DND-41 (cell line): ENCODE results near the gene SREBF2.
"Not testable (repeated sequence)": the region's sequence is repeated elsewhere in the genome, so short reads cannot be mapped to it uniquely, and the experiment has no call there.

Experiments used
- ATAC-seq: fragments of 200-7000 bp; cut with Tn5 transposase; 3 replicates; pipeline ENCODE4 v1.9.1; 2021; ENCODE audit warnings: low read depth; ENCODE audit not compliant: insufficient read depth
- DNase-seq: peaks from one replicate; pipeline ENCODE4 v3.0.0-alpha.2; 2020
- H2AFZ ChIP-seq: 2 replicates; pipeline ENCODE4 v1.6.0; 2012; ENCODE audit warnings: low read depth, low read length
- H3K27ac ChIP-seq: 2 replicates; pipeline ENCODE4 v1.5.1; 2012; ENCODE audit warnings: low read length, inconsistent platforms
- H3K27me3 ChIP-seq: fragments of 200-600 bp; sonication (generic); 2 replicates; pipeline ENCODE4 v1.6.0; 2012; ENCODE audit warnings: low read length, mild to moderate bottlenecking, inconsistent platforms; ENCODE audit not compliant: insufficient read depth, poor library complexity
- H3K36me3 ChIP-seq: 2 replicates; pipeline ENCODE4 v1.5.1; 2012; ENCODE audit warnings: low read length, inconsistent platforms; ENCODE audit not compliant: insufficient read depth
- H3K4me1 ChIP-seq: 2 replicates; pipeline ENCODE4 v1.5.1; 2012; ENCODE audit warnings: mild to moderate bottlenecking, low read length; ENCODE audit not compliant: insufficient read depth
- H3K4me2 ChIP-seq: 2 replicates; pipeline ENCODE4 v1.6.0; 2012; ENCODE audit warnings: mild to moderate bottlenecking, moderate library complexity, low read length, inconsistent platforms; ENCODE audit not compliant: insufficient read depth
- H3K4me3 ChIP-seq, 2 experiments: fragments of 200-600 bp in 1 of 2; shearing (Covaris generic) in 1 of 2; 2 replicates each; pipeline ENCODE4 v1.5.1; 2012 to 2016; ENCODE audit warnings: inconsistent platforms in 2 of 2, low read length in 2 of 2, mild to moderate bottlenecking in 2 of 2, low read depth in 1 of 2, moderate library complexity in 1 of 2
- H3K79me2 ChIP-seq: 2 replicates; pipeline ENCODE4 v1.6.0; 2012; ENCODE audit warnings: low read length, inconsistent platforms; ENCODE audit not compliant: insufficient read depth
- H3K9ac ChIP-seq: 2 replicates; pipeline ENCODE4 v1.6.0; 2012; ENCODE audit warnings: low read depth, mild to moderate bottlenecking, inconsistent platforms, low read length, moderate library complexity
- H3K9me3 ChIP-seq: 2 replicates; pipeline ENCODE4 v1.5.1; 2012; ENCODE audit warnings: low read length, moderate library complexity, mild to moderate bottlenecking, inconsistent platforms; ENCODE audit not compliant: insufficient read depth, severe bottlenecking
- H4K20me1 ChIP-seq: 2 replicates; pipeline ENCODE4 v1.6.0; 2012; ENCODE audit warnings: low read length; ENCODE audit not compliant: insufficient read depth
- EZH2 ChIP-seq: IDR thresholded peaks from 3 replicates; pipeline ENCODE4 v1.6.1; 2012; ENCODE audit warnings: borderline replicate concordance, low read depth, mild to moderate bottlenecking, moderate library complexity, low read length, inconsistent platforms; ENCODE audit not compliant: severe bottlenecking
- TF ChIP-seq, protein P1 (sequence below): IDR thresholded peaks from 2 replicates; pipeline ENCODE4 v1.5.1; 2012; ENCODE audit warnings: borderline replicate concordance, low read length, moderate library complexity, mild to moderate bottlenecking; ENCODE audit not compliant: poor library complexity, severe bottlenecking; ENCODE audit errors: extremely low read depth

SREBF2 gene

GRCh38 chr22:41946629-41947423 lies 113.9 kb downstream of the SREBF2 start, which contains the start of gene CENPM:
TSS of gene CENPM (minus strand) at chr22:41947152. CDS start at chr22:41947076, 76 bp downstream.
- Histone ChIP-seq H3K27ac (peak within 1 kb of the TSS; percentile 97), H2AFZ (peak within 1 kb of the TSS; percentile 78), H3K27me3 (no peaks in the 10 kb centered on the region), H3K4me3 (peak within 1 kb of the TSS; percentile 82 to 88), H3K9me3 (no peaks in the 10 kb centered on the region), H3K36me3 (peaks cover 36% of the 10 kb centered on the region), H4K20me1 (peaks cover 18% of the 10 kb centered on the region), H3K79me2 (peaks cover 59% of the 10 kb centered on the region), H3K9ac (peak within 1 kb of the TSS; percentile 92), H3K4me2 (peak within 1 kb of the TSS; percentile 99), H3K4me1 (peaks cover 63% of the 10 kb centered on the region)
- ATAC-seq = peak; percentile 94
- DNase-seq = peak; percentile 97
- TF ChIP-seq EZH2 = no peak
- TF ChIP-seq, protein P1, sequence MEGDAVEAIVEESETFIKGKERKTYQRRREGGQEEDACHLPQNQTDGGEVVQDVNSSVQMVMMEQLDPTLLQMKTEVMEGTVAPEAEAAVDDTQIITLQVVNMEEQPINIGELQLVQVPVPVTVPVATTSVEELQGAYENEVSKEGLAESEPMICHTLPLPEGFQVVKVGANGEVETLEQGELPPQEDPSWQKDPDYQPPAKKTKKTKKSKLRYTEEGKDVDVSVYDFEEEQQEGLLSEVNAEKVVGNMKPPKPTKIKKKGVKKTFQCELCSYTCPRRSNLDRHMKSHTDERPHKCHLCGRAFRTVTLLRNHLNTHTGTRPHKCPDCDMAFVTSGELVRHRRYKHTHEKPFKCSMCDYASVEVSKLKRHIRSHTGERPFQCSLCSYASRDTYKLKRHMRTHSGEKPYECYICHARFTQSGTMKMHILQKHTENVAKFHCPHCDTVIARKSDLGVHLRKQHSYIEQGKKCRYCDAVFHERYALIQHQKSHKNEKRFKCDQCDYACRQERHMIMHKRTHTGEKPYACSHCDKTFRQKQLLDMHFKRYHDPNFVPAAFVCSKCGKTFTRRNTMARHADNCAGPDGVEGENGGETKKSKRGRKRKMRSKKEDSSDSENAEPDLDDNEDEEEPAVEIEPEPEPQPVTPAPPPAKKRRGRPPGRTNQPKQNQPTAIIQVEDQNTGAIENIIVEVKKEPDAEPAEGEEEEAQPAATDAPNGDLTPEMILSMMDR = no peak

DNA sequence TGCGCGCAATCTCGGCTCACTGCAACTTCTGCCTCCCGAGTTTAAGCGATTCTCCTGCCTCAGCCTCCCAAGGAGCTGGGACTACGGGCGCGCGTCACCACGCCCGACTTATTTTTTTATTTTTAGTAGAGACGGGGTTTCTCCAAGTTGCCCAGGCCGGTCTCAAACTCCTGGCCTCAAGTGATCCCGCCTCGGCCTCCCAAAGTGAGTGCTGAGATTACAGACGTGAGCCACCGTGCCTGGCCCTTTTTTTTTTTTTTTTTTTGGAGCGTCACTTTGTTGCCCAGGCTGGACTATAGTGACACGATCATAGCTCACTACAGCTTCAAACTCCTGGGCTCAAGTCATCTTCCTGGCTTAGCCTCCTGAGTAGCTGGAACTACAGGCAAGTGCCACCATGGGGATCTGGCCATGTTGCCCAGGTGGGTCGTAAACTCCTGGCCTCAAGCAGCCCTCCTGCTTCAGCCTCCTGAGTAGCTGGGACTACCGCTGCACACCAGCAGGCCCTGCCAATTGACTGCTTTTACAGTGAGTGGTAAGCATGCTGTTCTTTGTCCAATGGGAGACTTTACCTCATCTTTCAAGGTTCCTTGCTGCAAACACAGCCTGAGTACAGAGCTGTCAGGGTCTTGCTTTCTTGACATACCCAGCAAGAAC lies 114.6 kb downstream of the SREBF2 start:
- H3K4me1 ChIP-seq = peaks cover 60% of the 10 kb centered on the region
- H3K4me3 ChIP-seq = peak overlapping the region; percentile 82 to 88; a peak in 3 of 4 replicates
- ATAC-seq = no peak
- no peaks in the 10 kb centered on the region for H3K27me3 ChIP-seq
- H3K27ac ChIP-seq = peak overlapping the region; percentile 97
- peaks cover 55% of the 10 kb centered on the region for H3K79me2 ChIP-seq
- peak overlapping the region; percentile 92 for H3K9ac ChIP-seq
- H2AFZ ChIP-seq = peak overlapping the region; percentile 78
- TF ChIP-seq, protein P1 = peak; percentile 11
- TF ChIP-seq EZH2 = no peak
- peak overlapping the region; percentile 99 for H3K4me2 ChIP-seq
- H3K36me3 ChIP-seq = peaks cover 33% of the 10 kb centered on the region
- no peaks in the 10 kb centered on the region for H3K9me3 ChIP-seq
- peak; percentile 39 for DNase-seq
- peaks cover 16% of the 10 kb centered on the region; the same call in 1 of the 2 replicates for H4K20me1 ChIP-seq

DNA sequence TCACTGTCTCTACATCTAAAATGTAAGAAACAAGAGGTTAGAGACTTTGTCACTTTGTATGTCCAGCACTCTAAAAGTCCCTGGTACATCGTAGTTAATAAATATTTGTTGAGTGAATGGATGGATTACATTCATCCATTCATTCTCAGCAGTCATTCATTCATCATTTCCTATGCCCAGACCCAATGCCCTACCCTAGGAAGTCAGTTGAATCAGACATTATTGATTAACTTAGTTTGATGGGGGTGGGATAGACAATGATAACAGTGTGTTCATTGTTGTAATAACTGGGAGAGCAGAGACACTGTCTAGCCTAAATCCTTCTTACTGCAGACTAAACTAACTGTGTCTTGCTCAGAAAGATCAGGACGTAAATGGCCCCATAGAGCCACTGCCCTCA lies 115.2 kb downstream of the SREBF2 start:
- peak overlapping the region; percentile 97 for H3K27ac ChIP-seq
- DNase-seq (no peak), ATAC-seq (no peak)
- H3K4me3 ChIP-seq = peak overlapping the region; percentile 82 to 88; a peak in 3 of 4 replicates
- H3K9me3 ChIP-seq = no peaks in the 10 kb centered on the region
- peak overlapping the region; percentile 78; the same call in 1 of the 2 replicates for H2AFZ ChIP-seq
- TF ChIP-seq, protein P1 = no peak
- no peak for TF ChIP-seq EZH2
- H3K4me1 ChIP-seq = peaks cover 55% of the 10 kb centered on the region
- peaks cover 12% of the 10 kb centered on the region; the same call in 1 of the 2 replicates for H4K20me1 ChIP-seq
- no peaks in the 10 kb centered on the region for H3K27me3 ChIP-seq
- H3K79me2 ChIP-seq = peaks cover 50% of the 10 kb centered on the region
- peak overlapping the region; percentile 92 for H3K9ac ChIP-seq
- H3K4me2 ChIP-seq = peak overlapping the region; percentile 99
- peaks cover 27% of the 10 kb centered on the region for H3K36me3 ChIP-seq

- H3K79me2 ChIP-seq = peaks cover 43% of the 10 kb centered on the region
- peak overlapping the region; percentile 99 for H3K4me2 ChIP-seq
- H3K27me3 ChIP-seq, ATAC-seq, H3K27ac ChIP-seq, H3K9me3 ChIP-seq, H2AFZ ChIP-seq, H3K4me3 ChIP-seq, H4K20me1 ChIP-seq, DNase-seq: not testable (repeated sequence)
- H3K9ac ChIP-seq = peak overlapping the region; percentile 92
- peaks cover 48% of the 10 kb centered on the region for H3K4me1 ChIP-seq
- peaks cover 19% of the 10 kb centered on the region for H3K36me3 ChIP-seq
Measured at GRCh38 chr22:41948928-41949296, 116.0 kb downstream of the SREBF2 start.
